ENCODE results near the gene PPM1A.

- TF ChIP-seq CTCF (IDR thresholded peaks at IDR 0.05) (no peak), POLR2A (IDR thresholded peaks at IDR 0.05) (no peak)
These were observed 95.7 kb downstream of the PPM1A start for GRCh38 chr14:60344751-60345150.

Data from tibial nerve (tissue), 3 donors.